GM04504 (cell line): ENCODE data around the gene STAT1.
A peak's percentile ranks its signal among the peaks of the same experiment; 100 is the strongest.
"Not testable (repeated sequence)": the region's sequence is repeated elsewhere in the genome, so short reads cannot be mapped to it uniquely, and the experiment has no call there.

Experiments used
- DNase-seq: peaks from one replicate; pipeline ENCODE4 v3.0.0-alpha.2; 2012; ENCODE audit warnings: low read depth

STAT1 gene

GRCh38 chr2:191006997-191007783 lies 6.8 kb downstream of the STAT1 start:
- no peak for DNase-seq

GRCh38 chr2:191006297-191006696 lies 7.7 kb downstream of the STAT1 start:
- DNase-seq = no peak

- DNase-seq = no peak
These were observed 10.3 kb downstream of the STAT1 start for GRCh38 chr2:191003405-191004309.

- DNase-seq = no peak
These were observed 12.3 kb downstream of the STAT1 start for GRCh38 chr2:191001624-191002023.

- no peak for DNase-seq
These were observed 12.9 kb downstream of the STAT1 start for GRCh38 chr2:191001032-191001431.

GRCh38 chr2:190999949-191000665 lies 13.9 kb downstream of the STAT1 start:
- DNase-seq = no peak

GRCh38 chr2:190999058-190999457 lies 14.9 kb downstream of the STAT1 start:
- DNase-seq = no peak

GRCh38 chr2:190997526-190998113 lies 16.4 kb downstream of the STAT1 start:
- DNase-seq = no peak

- no peak for DNase-seq
These were observed 17.0 kb downstream of the STAT1 start for GRCh38 chr2:190996947-190997346.

- no peak for DNase-seq
These were observed 17.5 kb downstream of the STAT1 start for GRCh38 chr2:190996338-190996946.

- not testable (repeated sequence) for DNase-seq
These were observed 18.7 kb downstream of the STAT1 start for GRCh38 chr2:190995315-190995714.

- DNase-seq = no peak
These were observed 19.8 kb downstream of the STAT1 start for GRCh38 chr2:190994148-190994547.

GRCh38 chr2:190993292-190993643 lies 20.7 kb downstream of the STAT1 start:
- DNase-seq = no peak

GRCh38 chr2:190990132-190990531 lies 23.8 kb downstream of the STAT1 start:
- no peak for DNase-seq

- no peak for DNase-seq
These were observed 25.1 kb downstream of the STAT1 start for GRCh38 chr2:190988910-190989309.

- DNase-seq = no peak
These were observed 26.0 kb downstream of the STAT1 start for GRCh38 chr2:190987938-190988337.

- no peak for DNase-seq
These were observed 26.9 kb downstream of the STAT1 start for GRCh38 chr2:190987116-190987515.

GRCh38 chr2:190986221-190986953 lies 27.6 kb downstream of the STAT1 start:
- no peak for DNase-seq

GRCh38 chr2:190984595-190984994 lies 29.4 kb downstream of the STAT1 start:
- peak; percentile 47 for DNase-seq

GRCh38 chr2:190982262-190983034 lies 31.5 kb downstream of the STAT1 start:
- no peak for DNase-seq
